IPS-18a (cell line): Measurements from ENCODE around the gene ARSD.
"Not testable (repeated sequence)": the region's sequence is repeated elsewhere in the genome, so short reads cannot be mapped to it uniquely, and the experiment has no call there.

Experiments used
- H3K27ac ChIP-seq: one replicate; pipeline ENCODE4 v1.5.1; 2013; ENCODE audit warnings: low read length
- H3K27me3 ChIP-seq: one replicate; pipeline ENCODE4 v1.6.1; 2013; ENCODE audit warnings: mild to moderate bottlenecking, low read length; ENCODE audit not compliant: control insufficient read depth, insufficient read depth
- H3K36me3 ChIP-seq: one replicate; pipeline ENCODE4 v1.6.1; 2013; ENCODE audit warnings: low read depth, low read length; ENCODE audit not compliant: control insufficient read depth
- H3K4me1 ChIP-seq: one replicate; pipeline ENCODE4 v1.6.1; 2013; ENCODE audit warnings: low read depth, low read length; ENCODE audit not compliant: control insufficient read depth
- H3K4me3 ChIP-seq: one replicate; pipeline ENCODE4 v1.5.1; 2013; ENCODE audit warnings: low read length
- H3K9ac ChIP-seq: one replicate; pipeline ENCODE4 v1.6.1; 2013; ENCODE audit warnings: mild to moderate bottlenecking, low read length, moderate library complexity
- H3K9me3 ChIP-seq: one replicate; pipeline ENCODE4 v1.6.1; 2013; ENCODE audit warnings: low read depth, low read length; ENCODE audit not compliant: control insufficient read depth

Gene ARSD

GRCh38 chrX:2903366-2903765 is 25.8 kb downstream of the ARSD start:
- Histone ChIP-seq H3K36me3 (no peaks in the 10 kb centered on the region), H3K9me3 (no peaks in the 10 kb centered on the region)

GRCh38 chrX:2902841-2903240 is 26.3 kb downstream of the ARSD start:
- Histone ChIP-seq H3K27ac (no peak overlapping the region), H3K4me1 (peaks cover 14% of the 10 kb centered on the region), H3K4me3 (no peak overlapping the region), H3K9ac (no peak overlapping the region), H3K9me3 (no peaks in the 10 kb centered on the region), H3K27me3 (no peaks in the 10 kb centered on the region), H3K36me3 (no peaks in the 10 kb centered on the region)

More at GRCh38 chrX:2903366-2903765, 25.8 kb downstream of the ARSD start:
- Histone ChIP-seq H3K4me3 (no peak overlapping the region), H3K27me3 (no peaks in the 10 kb centered on the region), H3K27ac (no peak overlapping the region), H3K9ac (no peak overlapping the region), H3K4me1 (peaks cover 9% of the 10 kb centered on the region)

- no peaks in the 10 kb centered on the region for H3K36me3 ChIP-seq
- no peak overlapping the region for H3K4me3 ChIP-seq
- no peak overlapping the region for H3K27ac ChIP-seq
- H3K9ac ChIP-seq, result no peak overlapping the region
- H3K27me3 ChIP-seq, result no peaks in the 10 kb centered on the region
- H3K4me1 ChIP-seq, result peaks cover 24% of the 10 kb centered on the region
- no peaks in the 10 kb centered on the region for H3K9me3 ChIP-seq
Measured at GRCh38 chrX:2901367-2902036, 27.6 kb downstream of the ARSD start.

GRCh38 chrX:2898846-2899512 is 30.2 kb downstream of the ARSD start:
- peak overlapping the region; percentile 43 for H3K9ac ChIP-seq
- no peak overlapping the region for H3K4me3 ChIP-seq
- peaks cover 24% of the 10 kb centered on the region for H3K4me1 ChIP-seq
- H3K9me3 ChIP-seq, result no peaks in the 10 kb centered on the region
- H3K27me3 ChIP-seq, result no peaks in the 10 kb centered on the region
- peak overlapping the region; percentile 88 for H3K27ac ChIP-seq
- H3K36me3 ChIP-seq, result no peaks in the 10 kb centered on the region

- H3K27me3 ChIP-seq, H3K9me3 ChIP-seq, H3K36me3 ChIP-seq: not testable (repeated sequence)
- Histone ChIP-seq H3K9ac (peak overlapping the region; percentile 43), H3K27ac (peak overlapping the region; percentile 88), H3K4me3 (peak overlapping the region; percentile 34), H3K4me1 (peaks cover 24% of the 10 kb centered on the region)
Measured at GRCh38 chrX:2897690-2898623, 31.2 kb downstream of the ARSD start.

- H3K9me3 ChIP-seq, result no peaks in the 10 kb centered on the region
- H3K36me3 ChIP-seq, result no peaks in the 10 kb centered on the region
- H3K27ac ChIP-seq, result peak overlapping the region; percentile 88
- H3K4me3 ChIP-seq, result peak overlapping the region; percentile 34
- no peaks in the 10 kb centered on the region for H3K27me3 ChIP-seq
- H3K4me1 ChIP-seq, result peaks cover 24% of the 10 kb centered on the region
- peak overlapping the region; percentile 43 for H3K9ac ChIP-seq
Measured at GRCh38 chrX:2897311-2897689, 31.8 kb downstream of the ARSD start.

GRCh38 chrX:2894885-2895292 is 34.2 kb downstream of the ARSD start:
- Histone ChIP-seq H3K4me1 (peaks cover 33% of the 10 kb centered on the region), H3K27me3 (no peaks in the 10 kb centered on the region), H3K36me3 (no peaks in the 10 kb centered on the region), H3K27ac (no peak overlapping the region), H3K9me3 (no peaks in the 10 kb centered on the region), H3K4me3 (no peak overlapping the region), H3K9ac (no peak overlapping the region)

GRCh38 chrX:2892816-2893215 is 36.3 kb downstream of the ARSD start:
- Histone ChIP-seq H3K36me3 (no peaks in the 10 kb centered on the region), H3K27me3 (no peaks in the 10 kb centered on the region), H3K9ac (no peak overlapping the region), H3K9me3 (no peaks in the 10 kb centered on the region), H3K4me1 (peaks cover 27% of the 10 kb centered on the region), H3K27ac (no peak overlapping the region), H3K4me3 (no peak overlapping the region)

- not testable (repeated sequence) for H3K4me3 ChIP-seq, H3K9me3 ChIP-seq, H3K9ac ChIP-seq, H3K27me3 ChIP-seq, H3K27ac ChIP-seq, H3K36me3 ChIP-seq
- H3K4me1 ChIP-seq, result peaks cover 18% of the 10 kb centered on the region
Measured at GRCh38 chrX:2890536-2891460, 38.3 kb downstream of the ARSD start.

GRCh38 chrX:2889706-2890490 is 39.2 kb downstream of the ARSD start:
- peaks cover 18% of the 10 kb centered on the region for H3K4me1 ChIP-seq
- H3K9me3 ChIP-seq, H3K27ac ChIP-seq, H3K36me3 ChIP-seq, H3K4me3 ChIP-seq, H3K9ac ChIP-seq, H3K27me3 ChIP-seq: not testable (repeated sequence)
